T-helper 2 cell treated with Interferon-gamma antibody and Interleukin-4, amounts not matched to agents 5 μg/mL and 100 μg/mL, for 36 hours (primary cell): ENCODE results near the gene SEMA5A.

Experiments
- DNase-seq: peaks from one replicate; pipeline ENCODE4 v3.0.0; 2021; ENCODE audit warnings: low spot score
- H3K27ac Mint-ChIP-seq: one replicate; pipeline ENCODE4 v1.8.0; 2021; ENCODE audit warnings: mild to moderate bottlenecking, mixed read lengths
- H3K27me3 Mint-ChIP-seq: one replicate; pipeline ENCODE4 v1.8.0; 2021; ENCODE audit warnings: low read depth, mixed read lengths
- H3K36me3 Mint-ChIP-seq: one replicate; pipeline ENCODE4 v1.8.0; 2021; ENCODE audit warnings: low read depth, mixed read lengths
- H3K4me1 Mint-ChIP-seq: one replicate; pipeline ENCODE4 v1.8.0; 2021; ENCODE audit warnings: low read depth, mixed read lengths
- H3K4me3 Mint-ChIP-seq: one replicate; pipeline ENCODE4 v1.8.0; 2022; ENCODE audit warnings: mild to moderate bottlenecking, moderate library complexity, mixed read lengths
- H3K9me3 Mint-ChIP-seq: one replicate; pipeline ENCODE4 v1.8.0; 2021; ENCODE audit warnings: mixed read lengths

Gene SEMA5A

DNA sequence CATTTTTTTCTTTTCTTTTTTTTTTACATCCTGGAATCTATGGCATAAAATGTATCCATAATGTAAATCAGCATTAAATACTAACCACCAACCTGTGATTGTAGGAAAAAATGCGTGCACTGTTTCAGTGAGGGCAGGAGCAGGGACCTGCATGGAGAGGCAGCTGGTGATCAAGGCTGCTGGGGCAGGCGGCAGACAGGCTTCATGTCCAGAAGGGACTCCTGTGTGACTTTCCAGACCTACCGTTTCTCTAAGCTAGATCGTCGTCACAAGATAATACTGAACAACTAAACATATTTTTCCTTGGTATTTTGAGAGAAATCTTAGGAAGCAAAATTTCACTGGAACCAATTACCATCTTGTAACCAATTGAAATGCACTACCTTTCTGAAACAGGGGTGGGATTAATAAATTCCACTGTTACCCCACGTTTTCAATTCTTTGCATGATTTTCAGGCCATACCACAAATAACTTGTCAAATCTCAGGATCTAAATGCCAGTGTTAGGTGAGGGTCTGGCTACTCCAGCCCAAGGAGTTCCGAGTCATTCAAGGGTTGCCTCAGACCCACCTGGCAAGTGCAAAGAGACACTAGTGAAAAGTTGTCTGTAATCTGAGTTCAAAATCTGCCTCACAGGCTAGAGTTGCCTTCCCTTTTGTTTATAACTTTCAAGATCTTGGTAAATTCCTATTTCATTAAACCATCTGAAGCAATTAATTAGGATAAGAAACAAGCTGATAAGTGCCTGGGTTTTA, 198.2 kb downstream of the SEMA5A start:
- Mint-ChIP-seq H3K4me1 (no peaks in the 10 kb centered on the region), H3K36me3 (no peaks in the 10 kb centered on the region), H3K27me3 (no peaks in the 10 kb centered on the region), H3K9me3 (peaks cover 4% of the 10 kb centered on the region), H3K4me3 (no peak overlapping the region), H3K27ac (no peak overlapping the region)
- DNase-seq, result no peak

DNA sequence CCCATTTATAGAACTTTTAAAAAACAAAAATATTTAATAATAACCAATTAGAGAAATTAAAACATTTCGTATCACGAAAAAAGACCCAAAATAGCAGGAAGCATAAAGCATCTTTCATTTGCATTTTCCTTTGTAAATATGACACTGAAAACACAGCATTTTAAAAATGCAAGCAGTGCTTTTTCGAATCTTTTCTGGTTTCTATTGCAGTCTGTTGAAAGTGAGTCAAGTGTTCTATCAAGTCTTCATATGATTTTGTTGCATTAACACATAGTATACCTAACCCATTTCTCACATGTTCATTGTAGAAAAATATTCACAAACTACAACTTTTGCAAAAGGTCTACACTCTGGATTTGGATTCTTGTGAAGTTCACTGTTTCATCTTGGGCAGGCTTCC, 198.8 kb downstream of the SEMA5A start:
- Mint-ChIP-seq H3K27me3 (no peaks in the 10 kb centered on the region), H3K9me3 (peaks cover 4% of the 10 kb centered on the region), H3K4me1 (no peaks in the 10 kb centered on the region), H3K4me3 (no peak overlapping the region), H3K27ac (no peak overlapping the region), H3K36me3 (no peaks in the 10 kb centered on the region)
- no peak for DNase-seq

DNA sequence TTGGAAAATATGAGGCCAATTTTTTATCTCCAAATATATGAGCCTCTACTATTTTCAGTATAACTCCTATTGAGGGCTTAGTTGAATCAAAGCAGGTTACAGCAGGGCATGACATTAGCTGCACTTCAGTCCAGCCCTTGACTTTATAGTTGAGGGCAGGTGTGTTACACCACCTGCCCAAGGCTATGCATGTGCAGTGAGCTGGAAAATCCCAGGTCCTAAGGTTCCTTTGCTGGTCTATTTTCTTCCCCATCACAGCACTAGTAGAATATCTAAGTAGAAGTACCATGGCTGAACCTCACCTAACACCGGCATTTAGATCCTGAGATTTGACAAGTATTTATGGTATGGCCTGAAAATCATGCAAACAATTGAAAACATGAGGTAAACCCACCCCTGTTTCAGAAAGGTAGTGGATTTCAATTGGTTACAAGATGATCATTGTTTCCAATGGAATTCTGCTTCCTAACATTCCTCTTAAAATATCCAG, 201.1 kb downstream of the SEMA5A start:
- DNase-seq, result no peak
- Mint-ChIP-seq H3K9me3 (no peaks in the 10 kb centered on the region), H3K4me3 (no peak overlapping the region), H3K27me3 (no peaks in the 10 kb centered on the region), H3K36me3 (no peaks in the 10 kb centered on the region), H3K27ac (no peak overlapping the region), H3K4me1 (no peaks in the 10 kb centered on the region)

DNA sequence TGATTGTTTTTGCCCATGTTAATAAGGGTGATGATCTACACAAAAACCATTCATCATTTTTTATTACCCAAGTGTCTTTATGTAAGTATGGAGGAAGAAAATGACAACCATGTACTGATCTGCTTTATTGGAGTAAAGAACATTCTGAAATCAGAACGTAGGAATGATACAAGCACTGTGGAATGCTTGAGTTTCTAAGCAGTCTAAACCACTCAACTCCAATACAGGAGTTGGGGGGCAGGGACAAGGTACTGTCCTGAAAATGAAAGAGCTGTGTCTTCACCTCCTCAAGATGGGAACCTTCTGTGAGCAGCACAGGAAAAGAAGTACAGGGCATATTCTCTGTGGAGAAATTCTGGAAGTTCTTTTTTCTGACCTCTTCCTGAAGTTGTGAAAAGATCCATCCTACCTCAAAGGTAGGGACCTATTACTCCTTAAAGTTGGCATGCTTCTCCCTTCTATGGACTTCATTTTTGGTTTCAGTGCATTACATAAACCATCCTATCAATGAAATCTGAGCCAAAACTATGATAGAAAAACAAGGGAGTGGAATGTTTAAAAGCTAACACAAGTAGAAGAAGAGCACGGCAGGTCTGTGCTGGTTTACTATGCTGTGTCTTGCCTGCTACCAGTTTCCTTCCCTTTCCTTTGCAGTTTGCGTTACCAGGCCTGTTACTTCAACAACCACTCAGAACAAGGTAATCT, 202.6 kb downstream of the SEMA5A start:
- H3K27me3 Mint-ChIP-seq, result no peaks in the 10 kb centered on the region
- H3K27ac Mint-ChIP-seq, result no peak overlapping the region
- H3K36me3 Mint-ChIP-seq, result no peaks in the 10 kb centered on the region
- no peak for DNase-seq
- no peaks in the 10 kb centered on the region for H3K4me1 Mint-ChIP-seq
- H3K4me3 Mint-ChIP-seq, result no peak overlapping the region
- peaks cover 12% of the 10 kb centered on the region for H3K9me3 Mint-ChIP-seq

DNA sequence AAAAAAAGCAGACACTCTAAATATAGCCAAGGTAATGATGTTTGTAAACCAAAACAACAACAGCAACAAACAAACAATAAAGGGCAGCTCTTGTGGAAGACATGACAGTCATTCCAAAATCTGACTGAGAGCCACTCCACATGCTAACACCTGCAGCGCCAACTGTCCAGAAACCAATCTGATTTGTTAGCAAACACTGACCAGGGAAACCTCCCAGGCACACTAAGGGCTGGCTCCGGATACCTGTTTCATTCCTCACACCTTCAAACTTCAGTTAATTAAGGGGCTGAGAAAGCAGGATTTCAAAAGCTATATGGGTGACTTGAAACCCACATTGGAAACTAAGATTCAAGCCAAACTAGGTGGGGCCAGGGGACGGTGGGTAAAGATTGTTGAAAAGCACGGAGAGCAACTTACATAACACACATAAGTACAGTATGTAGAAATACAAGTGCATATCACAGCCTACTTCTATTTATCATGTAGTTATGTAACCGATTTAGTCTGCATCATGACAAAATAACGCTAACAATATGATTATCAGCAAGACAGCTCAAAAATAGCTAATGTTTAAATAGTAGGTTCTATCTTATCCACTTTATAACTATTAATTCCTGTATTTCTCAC, 203.6 kb downstream of the SEMA5A start:
- Mint-ChIP-seq H3K36me3 (no peaks in the 10 kb centered on the region), H3K9me3 (peaks cover 14% of the 10 kb centered on the region), H3K27ac (no peak overlapping the region), H3K4me1 (no peaks in the 10 kb centered on the region), H3K27me3 (no peaks in the 10 kb centered on the region), H3K4me3 (no peak overlapping the region)
- no peak for DNase-seq

DNA sequence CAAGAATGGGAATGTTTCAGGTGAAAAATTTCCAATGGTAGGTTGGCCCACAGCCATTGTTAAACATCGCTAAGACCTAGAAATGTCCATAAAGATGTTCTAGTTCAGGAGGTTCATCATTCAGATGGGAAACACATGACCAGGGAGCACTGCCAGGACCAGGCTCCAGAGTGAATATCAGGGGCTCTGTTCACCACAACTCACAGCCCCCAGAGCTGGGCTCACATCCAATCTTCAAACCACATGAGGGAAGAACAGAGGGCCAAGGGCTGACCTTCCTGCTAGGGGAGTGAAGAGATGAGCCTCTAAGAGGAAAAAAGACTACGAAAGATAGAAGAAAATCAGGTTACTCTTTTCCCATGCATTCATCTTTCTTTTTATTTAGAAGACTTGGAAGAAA, 205.8 kb downstream of the SEMA5A start:
- no peak for DNase-seq
- no peak overlapping the region for H3K27ac Mint-ChIP-seq

DNA sequence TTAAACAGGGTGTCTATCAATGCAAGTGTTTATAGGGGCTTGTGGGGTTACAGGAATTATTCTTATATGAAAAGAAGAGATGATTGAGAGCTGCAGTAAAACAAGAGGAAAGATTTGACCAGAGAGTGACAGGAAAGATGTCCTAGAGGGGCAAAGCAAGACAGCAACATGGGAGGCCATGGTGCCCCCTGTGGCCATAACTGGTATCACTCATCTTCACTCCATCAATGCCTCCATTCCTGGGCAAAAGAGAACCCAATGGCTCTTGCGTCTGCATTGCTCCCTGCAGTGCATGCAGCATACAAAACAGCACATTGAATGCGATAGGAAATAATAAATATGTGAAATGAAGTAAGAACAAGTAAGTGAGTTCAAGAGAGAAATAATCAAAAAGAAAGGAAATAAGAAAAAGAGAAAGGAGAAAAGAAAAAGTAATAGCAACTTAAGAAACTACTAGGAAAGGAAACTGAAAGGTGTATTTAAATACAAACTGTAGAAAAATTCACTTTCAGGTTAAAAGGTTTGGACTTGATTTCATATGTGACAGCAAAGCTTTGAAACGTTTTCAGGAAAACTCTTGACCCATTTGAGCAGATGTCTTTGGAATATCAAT, 206.6 kb downstream of the SEMA5A start:
- Mint-ChIP-seq H3K4me3 (no peak overlapping the region), H3K9me3 (peaks cover 14% of the 10 kb centered on the region), H3K36me3 (no peaks in the 10 kb centered on the region), H3K27me3 (no peaks in the 10 kb centered on the region), H3K4me1 (no peaks in the 10 kb centered on the region), H3K27ac (no peak overlapping the region)
- DNase-seq, result no peak

More for the DNA sequence above, 205.8 kb downstream of the SEMA5A start:
- Mint-ChIP-seq H3K4me1 (no peaks in the 10 kb centered on the region), H3K4me3 (no peak overlapping the region), H3K27me3 (no peaks in the 10 kb centered on the region), H3K9me3 (peaks cover 14% of the 10 kb centered on the region), H3K36me3 (no peaks in the 10 kb centered on the region)

DNA sequence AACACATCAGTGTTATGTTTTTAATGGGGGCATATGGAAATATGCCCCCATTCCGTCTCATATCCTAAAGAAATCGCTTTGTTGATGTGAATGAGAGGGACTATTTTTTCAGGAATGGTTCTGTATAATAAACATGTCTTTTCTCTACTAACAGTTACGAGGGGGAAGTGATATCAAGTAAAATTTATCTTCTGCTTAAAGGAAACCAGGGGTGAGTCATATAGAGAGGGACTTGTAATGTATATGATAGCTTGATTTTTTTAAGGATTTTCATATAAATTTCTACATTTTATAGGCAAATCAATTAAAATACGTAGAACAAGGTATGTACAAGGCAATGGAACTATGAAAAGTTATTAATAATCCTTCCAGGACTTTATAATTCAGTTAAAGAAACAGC, 207.1 kb downstream of the SEMA5A start:
- DNase-seq, result no peak
- H3K9me3 Mint-ChIP-seq, result peaks cover 14% of the 10 kb centered on the region
- no peaks in the 10 kb centered on the region for H3K36me3 Mint-ChIP-seq
- no peak overlapping the region for H3K4me3 Mint-ChIP-seq
- H3K27me3 Mint-ChIP-seq, result no peaks in the 10 kb centered on the region
- H3K4me1 Mint-ChIP-seq, result no peaks in the 10 kb centered on the region
- no peak overlapping the region for H3K27ac Mint-ChIP-seq

DNA sequence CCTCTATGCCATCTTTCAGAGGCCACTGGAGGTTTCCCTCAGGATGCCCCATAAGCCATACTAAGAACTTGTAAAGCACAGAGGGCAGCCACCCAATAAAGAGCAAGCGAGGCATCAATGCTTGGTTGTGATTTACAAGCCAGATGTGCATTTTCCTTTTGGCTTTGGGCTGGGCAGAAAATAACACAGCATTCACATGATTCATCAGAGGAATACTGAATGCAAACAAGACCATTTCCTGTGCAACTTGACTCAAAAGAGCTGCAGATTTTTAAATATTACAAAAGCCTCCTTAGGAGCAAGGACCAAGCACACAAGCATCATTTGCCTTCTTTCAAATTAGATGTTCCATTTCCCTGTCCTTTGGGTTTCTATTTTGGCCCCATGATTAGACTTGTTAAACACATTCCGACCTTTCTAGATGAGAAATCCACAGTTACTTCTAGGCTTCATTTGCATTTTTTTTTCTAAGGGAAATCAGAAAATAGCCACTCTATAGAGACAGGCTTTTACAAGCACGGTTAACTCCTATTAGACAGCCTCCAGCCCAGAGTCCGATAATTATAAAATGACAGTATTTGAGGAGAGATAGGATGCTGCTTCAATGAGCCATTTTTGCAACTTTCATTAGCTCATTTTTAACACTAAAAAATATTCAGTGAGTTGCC, 207.8 kb downstream of the SEMA5A start:
- Mint-ChIP-seq H3K9me3 (peaks cover 14% of the 10 kb centered on the region), H3K27me3 (no peaks in the 10 kb centered on the region), H3K4me3 (no peak overlapping the region), H3K27ac (no peak overlapping the region), H3K36me3 (no peaks in the 10 kb centered on the region), H3K4me1 (no peaks in the 10 kb centered on the region)
- DNase-seq, result no peak

DNA sequence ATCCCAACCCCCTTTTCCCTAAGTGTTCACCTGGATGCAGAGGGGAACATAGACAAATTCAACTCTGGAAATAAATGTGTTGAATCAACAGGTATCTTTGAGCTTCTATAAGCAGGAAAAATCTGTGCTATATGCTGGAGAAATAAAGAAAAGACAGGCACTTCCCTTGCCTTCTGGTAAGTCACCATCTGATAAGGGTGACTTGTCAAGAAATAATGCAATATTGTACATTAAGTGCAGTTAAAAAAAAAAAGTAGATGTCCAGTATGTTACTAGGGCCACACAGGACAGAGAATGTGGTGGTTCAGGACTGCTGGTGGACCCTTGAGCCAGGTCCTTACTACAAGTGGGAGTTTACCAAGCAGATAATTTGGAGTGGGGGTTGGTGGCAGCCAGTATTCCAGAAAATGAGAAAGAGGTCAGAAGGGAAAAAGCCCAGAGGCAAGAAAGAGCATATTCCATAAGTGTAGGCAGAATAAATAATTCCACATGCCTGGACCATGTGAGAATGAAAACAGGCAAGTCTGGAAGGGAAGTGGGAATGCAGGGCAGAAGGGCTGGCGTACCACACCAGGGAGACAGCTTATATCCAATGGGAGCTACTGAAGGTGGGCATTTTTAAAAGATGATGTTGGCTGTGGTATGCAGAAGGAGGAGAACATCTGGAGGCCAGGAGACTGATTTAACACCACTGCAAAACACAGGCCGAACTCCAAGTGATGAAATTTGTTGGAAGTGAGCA, 209.9 kb downstream of the SEMA5A start:
- H3K36me3 Mint-ChIP-seq, result no peaks in the 10 kb centered on the region
- H3K27ac Mint-ChIP-seq, result no peak overlapping the region
- DNase-seq, result no peak
- no peak overlapping the region for H3K4me3 Mint-ChIP-seq
- H3K4me1 Mint-ChIP-seq, result no peaks in the 10 kb centered on the region
- H3K27me3 Mint-ChIP-seq, result no peaks in the 10 kb centered on the region
- H3K9me3 Mint-ChIP-seq, result peaks cover 14% of the 10 kb centered on the region

DNA sequence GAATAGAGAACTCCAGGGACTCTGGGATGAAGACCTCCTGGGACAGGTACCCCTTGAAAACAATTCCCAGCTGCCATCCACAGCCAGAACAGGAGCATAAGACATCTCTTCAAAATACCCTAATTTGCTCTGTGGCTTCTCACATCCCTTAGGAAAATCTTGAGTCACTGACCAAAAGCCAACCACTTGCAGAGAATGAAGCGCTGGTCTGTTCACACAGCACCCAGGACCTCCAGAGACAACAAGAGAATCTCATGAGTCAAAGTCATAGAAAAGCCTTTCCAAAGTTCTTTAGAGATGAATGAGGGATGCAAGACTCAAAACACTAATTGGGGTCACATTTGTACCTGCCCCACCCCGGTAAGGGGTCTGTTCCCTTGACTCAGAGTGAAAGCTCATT, 210.6 kb downstream of the SEMA5A start:
- Mint-ChIP-seq H3K4me1 (no peaks in the 10 kb centered on the region), H3K4me3 (no peak overlapping the region), H3K27ac (no peak overlapping the region), H3K9me3 (peaks cover 17% of the 10 kb centered on the region), H3K36me3 (no peaks in the 10 kb centered on the region), H3K27me3 (no peaks in the 10 kb centered on the region)
- DNase-seq, result no peak

DNA sequence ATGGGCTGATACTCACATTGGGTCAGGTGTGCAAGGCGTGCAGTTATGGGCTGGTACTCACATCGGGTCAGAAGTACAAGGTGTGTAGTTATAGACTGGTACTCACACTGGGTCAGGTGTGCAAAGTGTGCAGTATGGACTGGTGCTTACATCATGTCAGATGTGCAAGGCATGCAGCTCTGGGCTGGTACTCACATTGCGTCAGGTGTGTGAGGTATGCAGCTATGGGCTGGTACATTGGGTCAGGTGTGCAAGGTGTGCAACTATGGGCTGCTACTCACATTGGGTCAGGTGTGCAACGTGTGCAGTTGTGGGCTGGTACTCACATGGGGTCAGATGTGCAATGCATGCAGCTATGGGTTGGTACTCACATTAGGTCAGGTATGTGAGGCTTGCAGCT, 213.8 kb downstream of the SEMA5A start:
- Mint-ChIP-seq H3K27me3 (no peaks in the 10 kb centered on the region), H3K4me3 (no peak overlapping the region), H3K27ac (no peak overlapping the region), H3K36me3 (no peaks in the 10 kb centered on the region), H3K9me3 (peaks cover 7% of the 10 kb centered on the region), H3K4me1 (no peaks in the 10 kb centered on the region)
- no peak for DNase-seq

DNA sequence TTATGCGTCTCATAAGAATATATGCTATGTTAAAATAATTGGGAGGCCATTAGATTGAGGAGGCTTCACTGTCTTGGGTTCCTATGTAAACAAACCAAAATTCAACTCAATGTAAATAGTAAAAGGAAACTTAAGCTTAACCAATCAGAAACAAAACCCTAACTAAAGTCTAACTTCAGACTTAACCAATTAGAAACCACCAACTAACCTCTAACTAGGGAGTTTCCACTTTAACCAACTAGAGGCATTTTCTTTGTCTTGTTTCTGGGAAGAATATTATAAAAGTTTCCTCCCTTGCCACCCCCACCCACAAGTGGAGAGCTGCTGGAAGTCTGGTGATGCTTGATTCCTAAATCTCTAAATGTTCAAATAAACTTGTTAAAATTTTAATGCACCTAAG, 214.5 kb downstream of the SEMA5A start:
- H3K36me3 Mint-ChIP-seq, result no peaks in the 10 kb centered on the region
- DNase-seq, result no peak
- no peak overlapping the region for H3K4me3 Mint-ChIP-seq
- H3K4me1 Mint-ChIP-seq, result no peaks in the 10 kb centered on the region
- no peak overlapping the region for H3K27ac Mint-ChIP-seq
- H3K27me3 Mint-ChIP-seq, result no peaks in the 10 kb centered on the region
- H3K9me3 Mint-ChIP-seq, result peaks cover 7% of the 10 kb centered on the region
